Astrocyte of the cerebellum (primary cell): Measurements from ENCODE around the gene FRMPD4.

ENCODE experiments used
- DNase-seq: peaks from one replicate; pipeline ENCODE4 v3.0.0-alpha.2; 2011; ENCODE audit warnings: low read depth
- H3K4me3 ChIP-seq: 2 replicates; pipeline ENCODE4 v1.5.1; 2011; ENCODE audit warnings: mild to moderate bottlenecking, low read depth, low read length, moderate library complexity
- in situ Hi-C: cut with HindIII; loops from 2 replicates; pipeline ENCODE4 v1.10.0; 2017; ENCODE audit warnings: low sequenced_read_pairs
- TF ChIP-seq, protein P1 (sequence below): IDR thresholded peaks from 2 replicates; pipeline ENCODE4 v1.5.1; 2012; ENCODE audit warnings: low read length, low read depth, moderate library complexity, mild to moderate bottlenecking; ENCODE audit errors: missing control alignments

FRMPD4 gene

DNA sequence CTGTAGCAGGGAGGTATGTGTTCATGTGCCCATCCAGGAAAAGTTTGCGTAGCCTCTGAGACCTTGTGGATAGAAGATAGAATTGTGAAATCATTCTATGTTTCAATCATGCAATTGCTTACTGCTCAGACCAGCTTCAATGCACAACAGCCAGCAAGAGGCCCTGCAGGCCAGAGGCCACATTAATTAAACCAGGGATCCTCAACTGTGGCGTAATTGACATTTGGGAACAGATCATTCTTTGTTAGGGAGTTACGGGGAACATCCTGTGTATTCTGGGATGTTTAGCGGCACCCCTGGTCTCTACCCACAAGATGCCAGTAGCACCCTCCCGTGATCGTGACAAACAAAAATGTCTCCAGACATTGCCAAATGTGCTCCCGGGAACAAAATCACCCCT lies 566.4 kb downstream of the FRMPD4 start:
- H3K4me3 ChIP-seq = no peak overlapping the region
- TF ChIP-seq, protein P1, sequence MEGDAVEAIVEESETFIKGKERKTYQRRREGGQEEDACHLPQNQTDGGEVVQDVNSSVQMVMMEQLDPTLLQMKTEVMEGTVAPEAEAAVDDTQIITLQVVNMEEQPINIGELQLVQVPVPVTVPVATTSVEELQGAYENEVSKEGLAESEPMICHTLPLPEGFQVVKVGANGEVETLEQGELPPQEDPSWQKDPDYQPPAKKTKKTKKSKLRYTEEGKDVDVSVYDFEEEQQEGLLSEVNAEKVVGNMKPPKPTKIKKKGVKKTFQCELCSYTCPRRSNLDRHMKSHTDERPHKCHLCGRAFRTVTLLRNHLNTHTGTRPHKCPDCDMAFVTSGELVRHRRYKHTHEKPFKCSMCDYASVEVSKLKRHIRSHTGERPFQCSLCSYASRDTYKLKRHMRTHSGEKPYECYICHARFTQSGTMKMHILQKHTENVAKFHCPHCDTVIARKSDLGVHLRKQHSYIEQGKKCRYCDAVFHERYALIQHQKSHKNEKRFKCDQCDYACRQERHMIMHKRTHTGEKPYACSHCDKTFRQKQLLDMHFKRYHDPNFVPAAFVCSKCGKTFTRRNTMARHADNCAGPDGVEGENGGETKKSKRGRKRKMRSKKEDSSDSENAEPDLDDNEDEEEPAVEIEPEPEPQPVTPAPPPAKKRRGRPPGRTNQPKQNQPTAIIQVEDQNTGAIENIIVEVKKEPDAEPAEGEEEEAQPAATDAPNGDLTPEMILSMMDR = no peak
- in situ Hi-C loops = no loop called here
- no peak for DNase-seq

DNA sequence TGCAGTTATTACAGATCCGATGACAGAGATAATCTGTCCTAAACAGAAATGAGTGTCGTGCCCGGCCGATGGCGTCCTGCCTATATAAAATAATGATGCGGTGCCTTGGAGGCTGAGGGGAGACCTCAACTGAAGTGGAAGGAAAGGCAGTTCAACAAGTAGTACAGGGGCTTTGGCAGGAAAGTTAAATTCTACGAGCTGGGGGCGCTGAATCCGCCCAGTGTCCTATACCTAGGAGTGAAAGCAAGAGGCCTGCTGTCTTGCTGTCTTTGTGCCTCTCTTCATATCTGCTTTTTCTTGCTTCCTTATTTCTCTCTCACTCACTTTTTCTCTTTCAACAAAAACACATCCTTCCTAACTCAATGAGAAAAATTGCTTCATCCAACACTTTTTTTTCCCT lies 570.8 kb downstream of the FRMPD4 start:
- in situ Hi-C loops = no loop called here
- no peak overlapping the region for H3K4me3 ChIP-seq
- no peak for DNase-seq
- TF ChIP-seq, protein P1 = no peak

DNA sequence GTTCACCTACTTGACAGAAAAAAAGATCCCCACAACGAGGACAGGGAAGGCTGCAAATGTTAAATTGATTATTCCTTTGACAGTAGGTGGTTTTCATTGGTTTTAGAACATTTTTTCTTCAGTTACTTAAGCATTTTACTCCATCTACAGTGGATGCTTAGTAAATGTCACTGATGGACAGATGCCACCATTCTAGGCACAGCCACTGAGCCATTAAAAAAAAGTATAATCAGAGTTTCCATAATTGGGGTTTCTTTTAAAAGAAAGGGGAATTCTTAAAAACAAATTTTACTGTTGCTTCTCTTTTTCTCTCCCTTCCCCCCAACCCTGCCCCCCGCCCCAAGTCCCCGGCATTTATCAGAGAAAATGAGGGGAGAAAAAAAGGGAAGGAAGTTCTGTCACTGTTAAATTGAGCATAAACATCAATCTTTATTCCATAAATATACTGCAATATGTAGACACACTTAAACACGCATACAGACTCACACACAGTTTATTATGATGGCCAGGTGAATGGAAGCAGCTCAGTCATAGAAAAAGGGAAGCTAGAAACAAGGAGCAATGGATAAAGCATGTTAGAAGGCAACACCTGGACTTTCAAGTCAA lies 573.3 kb downstream of the FRMPD4 start:
- DNase-seq = no peak
- no peak overlapping the region for H3K4me3 ChIP-seq
- TF ChIP-seq, protein P1 = no peak
- in situ Hi-C loops = no loop called here

DNA sequence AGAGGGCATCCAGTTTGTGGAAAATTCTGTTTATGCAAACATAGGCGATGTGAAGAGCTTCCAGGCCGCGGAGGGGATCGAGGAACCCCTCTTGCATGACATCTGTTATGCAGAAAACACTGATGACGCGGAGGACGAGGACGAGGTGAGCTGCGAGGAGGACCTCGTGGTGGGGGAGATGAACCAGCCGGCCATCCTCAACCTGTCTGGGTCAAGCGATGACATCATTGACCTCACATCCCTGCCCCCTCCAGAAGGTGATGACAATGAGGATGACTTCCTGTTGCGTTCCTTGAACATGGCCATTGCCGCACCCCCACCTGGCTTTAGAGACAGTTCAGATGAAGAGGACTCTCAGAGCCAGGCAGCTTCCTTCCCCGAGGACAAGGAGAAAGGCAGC lies 578.3 kb downstream of the FRMPD4 start:
- H3K4me3 ChIP-seq = no peak overlapping the region
- no peak for DNase-seq
- in situ Hi-C loops = no loop called here
- TF ChIP-seq, protein P1 = no peak

DNA sequence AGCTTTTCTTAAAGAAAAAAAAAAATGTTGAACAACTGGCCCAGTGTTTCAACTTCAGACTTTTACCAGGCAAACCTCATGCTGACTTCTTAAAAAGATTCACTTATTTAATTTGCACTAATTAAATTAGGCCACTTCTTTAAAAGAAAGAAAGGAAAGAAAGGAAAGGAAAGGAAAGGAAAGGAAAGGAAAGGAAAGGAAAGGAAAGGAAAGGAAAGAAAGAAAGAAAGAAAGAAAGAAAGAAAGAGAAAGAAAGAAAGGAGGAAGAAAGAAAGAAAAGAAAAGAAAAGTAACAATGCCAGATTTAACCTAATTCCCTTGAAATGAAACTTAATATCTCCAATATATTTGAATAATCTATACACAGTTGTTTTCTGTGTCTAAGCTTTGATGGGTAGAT lies 581.6 kb downstream of the FRMPD4 start:
- no peak overlapping the region for H3K4me3 ChIP-seq
- in situ Hi-C loops = no loop called here
- no peak for DNase-seq
- TF ChIP-seq, protein P1 = no peak

DNA sequence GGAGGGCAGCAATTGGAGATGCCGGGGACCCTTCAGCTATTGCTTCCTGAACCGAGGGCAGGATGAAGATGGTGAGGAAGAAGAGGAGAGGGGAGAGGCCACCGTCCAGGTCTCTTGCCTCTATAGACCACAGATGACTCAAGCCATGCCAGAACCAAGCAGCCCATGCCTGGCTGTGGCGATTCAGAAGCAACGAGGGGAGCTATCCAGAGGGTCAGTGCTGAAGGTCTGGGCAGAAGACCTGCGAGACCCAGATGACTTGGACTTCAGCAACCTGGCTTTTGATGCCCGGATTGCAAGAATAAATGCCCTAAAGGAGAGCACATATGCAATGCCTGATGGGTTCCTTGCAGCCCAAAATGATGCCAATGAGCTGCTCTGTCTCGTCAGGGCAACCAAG lies 582.8 kb downstream of the FRMPD4 start:
- DNase-seq = no peak
- H3K4me3 ChIP-seq = no peak overlapping the region
- in situ Hi-C loops = no loop called here
- TF ChIP-seq, protein P1 = no peak
